ENCODE measurements around the gene EML6.

The EML6 gene

DNA sequence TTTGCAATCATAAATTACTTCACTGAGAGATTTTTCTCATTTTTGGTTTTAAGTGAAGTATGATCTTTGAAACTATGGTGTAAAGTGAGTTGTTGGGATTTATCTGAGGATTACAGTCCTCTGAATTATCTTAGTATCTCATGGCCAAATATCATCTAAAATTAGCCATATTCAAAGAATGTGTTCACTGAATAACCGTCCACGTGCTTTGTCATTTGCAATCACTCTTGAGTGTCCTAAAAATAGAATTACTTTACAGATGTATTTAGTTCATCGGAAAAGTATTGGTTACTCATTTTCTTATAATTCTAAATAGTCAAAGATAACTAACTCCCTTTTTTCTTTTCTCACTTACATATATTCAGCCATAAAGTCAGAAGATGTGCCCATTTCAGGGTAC, 185.5 kb downstream of the EML6 start:
- no peak for DNase-seq (ENCODE audit: low read depth in 2 of 2)

DNA sequence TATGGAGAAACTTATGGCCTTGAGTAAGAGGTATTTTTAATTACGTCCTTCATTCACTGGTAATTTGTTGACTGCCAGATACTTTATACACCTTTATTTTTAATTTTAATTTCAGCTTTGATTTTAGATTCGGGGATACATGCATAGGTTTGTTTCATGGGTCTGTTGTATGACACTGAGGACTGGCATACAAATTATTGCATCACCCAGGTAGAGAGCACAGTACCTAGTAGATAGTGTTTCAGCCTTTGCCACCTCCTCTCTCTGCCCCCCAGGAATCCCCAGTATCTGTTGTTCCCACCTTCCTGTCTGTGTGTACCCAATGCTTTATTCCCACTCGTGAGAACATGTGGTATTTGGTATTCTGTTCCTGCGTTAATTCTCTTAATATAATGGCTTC, 188.8 kb downstream of the EML6 start:
- no peak for DNase-seq (ENCODE audit: low read depth in 2 of 2)

DNA sequence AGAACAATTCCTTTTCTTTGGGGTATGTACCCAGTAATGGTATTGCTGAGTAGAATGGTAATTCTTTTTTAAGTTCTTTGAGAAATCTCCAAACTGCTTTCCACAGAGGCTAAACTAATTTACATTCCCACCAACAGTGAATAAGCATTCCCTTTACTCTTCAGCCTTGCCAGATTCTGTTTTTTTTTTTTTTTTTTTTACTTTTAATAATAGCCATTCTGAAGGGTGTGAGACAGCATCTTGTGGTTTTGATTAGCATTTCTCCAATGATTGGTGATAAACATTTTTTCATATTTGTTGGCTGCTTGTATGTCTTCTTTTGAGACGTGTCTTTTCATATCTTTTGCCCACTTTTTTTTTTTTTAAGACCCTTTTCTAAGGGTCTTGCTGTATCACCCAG, 189.4 kb downstream of the EML6 start:
- DNase-seq (ENCODE audit: low read depth in 2 of 2) = no peak

DNA sequence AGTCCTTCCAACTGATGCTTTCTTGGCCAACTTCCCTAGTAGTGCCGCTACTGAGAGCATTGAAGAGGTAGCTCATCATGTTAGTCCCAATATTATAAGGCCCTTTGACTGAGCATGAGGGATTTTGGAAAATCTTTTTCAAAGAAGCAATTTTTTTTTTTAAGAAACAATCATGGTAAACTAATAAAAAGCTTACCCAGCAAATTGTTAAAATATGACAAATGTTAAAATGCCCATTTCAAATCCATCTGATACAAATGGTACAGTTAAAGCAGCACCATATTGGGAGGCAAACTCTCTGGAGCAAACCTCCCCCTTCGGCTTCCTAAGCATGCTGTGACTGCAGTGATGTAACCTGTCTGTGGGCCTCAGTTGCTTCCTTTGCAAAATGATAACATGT, 191.2 kb downstream of the EML6 start:
- DNase-seq (ENCODE audit: low read depth in 2 of 2) = no peak

DNA sequence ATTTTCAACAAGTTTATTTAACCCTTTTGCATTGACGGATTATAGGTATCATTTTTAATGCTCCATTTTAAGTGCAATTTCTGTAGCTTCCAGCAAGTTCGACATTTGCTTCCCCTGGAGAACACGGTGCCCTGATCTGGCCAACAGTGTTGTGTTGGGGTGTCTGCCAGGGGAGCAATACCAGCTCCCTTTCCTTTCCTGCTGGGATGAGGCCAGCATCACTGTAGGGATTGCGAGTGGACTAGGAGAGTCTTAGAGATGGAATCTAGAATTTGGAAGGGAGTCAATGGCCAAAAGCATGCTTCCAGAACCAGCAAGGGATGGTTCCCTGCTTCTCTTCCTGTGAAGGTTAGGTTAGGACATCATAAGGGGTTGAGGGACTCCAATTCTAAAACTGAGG, 191.6 kb downstream of the EML6 start:
- DNase-seq (ENCODE audit: low read depth in 2 of 2) = no peak

DNA sequence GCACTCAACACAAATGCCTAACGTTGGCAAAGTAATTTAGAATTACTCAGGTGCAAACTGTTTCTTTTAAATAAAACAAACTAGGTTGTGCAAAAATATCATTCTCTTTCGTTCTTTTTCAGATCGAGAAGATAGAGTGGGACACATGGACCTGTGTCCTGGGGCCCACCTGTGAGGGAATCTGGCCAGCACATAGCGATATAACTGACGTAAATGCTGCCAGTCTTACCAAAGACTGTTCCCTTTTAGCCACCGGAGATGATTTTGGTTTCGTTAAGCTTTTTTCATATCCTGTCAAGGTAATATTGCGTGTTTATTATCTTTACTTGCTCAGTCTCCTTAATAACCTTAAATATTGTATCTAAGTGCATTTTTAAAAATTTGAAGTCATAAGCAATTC, 193.2 kb downstream of the EML6 start:
- DNase-seq (ENCODE audit: low read depth in 2 of 2) = no peak

DNA sequence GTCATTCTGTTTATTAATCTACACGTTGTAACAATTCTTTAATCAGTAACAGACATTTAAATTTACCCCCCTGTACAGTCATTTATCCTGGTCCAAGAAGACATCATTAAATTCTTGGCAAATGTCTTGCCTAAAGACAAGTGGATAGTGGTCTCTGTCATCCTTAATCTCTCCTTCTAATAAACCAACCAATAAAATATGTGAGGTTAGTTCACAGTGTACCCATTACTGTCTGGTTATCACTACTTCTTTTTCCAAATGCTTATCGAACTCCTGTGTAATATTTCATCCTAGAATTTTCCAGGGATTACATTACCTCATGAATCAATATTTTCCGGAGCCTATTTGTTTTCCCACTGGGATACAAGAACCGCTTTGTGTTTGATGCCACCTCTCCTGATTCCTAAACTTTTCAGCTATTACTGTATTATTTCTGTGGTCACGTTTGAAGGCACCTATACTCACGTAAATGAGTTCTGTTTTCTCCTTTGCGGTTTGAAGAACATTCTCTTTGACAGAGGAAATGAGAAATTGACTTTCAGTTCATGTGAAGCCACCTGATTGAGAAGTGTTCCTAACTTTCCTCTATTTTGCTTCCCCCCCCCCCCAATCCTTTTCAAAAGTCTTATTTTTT, 195.3 kb downstream of the EML6 start:
- no peak for DNase-seq (ENCODE audit: low read depth in 2 of 2)

DNA sequence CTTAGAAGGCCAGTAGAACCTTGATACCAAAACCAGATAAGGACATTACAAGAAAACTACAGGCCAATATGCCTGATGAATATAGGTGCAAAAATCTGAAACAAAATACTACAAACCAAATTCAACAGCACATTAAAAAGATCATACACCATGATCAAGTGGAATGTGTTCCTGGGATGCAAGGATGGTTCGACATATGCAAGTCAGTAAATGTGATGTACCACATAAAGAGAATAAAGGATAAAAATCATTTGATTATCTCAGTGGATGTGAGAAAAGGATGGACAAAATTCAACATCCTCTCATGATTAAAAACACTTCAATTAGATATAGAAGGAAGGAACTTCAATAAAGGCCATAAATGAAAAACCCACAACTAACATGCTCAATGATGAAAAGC, 197.2 kb downstream of the EML6 start:
- DNase-seq (ENCODE audit: low read depth in 2 of 2) = no peak

DNA sequence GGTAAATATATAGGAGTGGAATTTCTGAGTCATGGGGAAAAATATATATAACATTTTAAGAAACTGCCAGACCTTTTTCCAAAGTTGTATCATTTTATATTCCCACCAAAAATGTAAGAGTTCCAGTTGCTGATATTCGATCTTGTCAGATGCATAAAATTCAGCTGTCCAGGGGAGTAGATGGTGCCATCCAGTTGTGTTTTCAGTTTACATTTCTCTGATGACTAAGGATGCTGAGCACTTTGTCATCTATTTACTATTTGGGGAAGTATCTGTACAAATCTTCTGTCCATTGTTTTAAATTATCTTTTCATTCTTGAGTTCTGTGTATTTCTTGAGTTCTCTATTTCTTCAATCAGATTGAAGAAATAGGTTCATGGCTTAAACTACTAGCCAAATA, 200.7 kb downstream of the EML6 start:
- DNase-seq (ENCODE audit: low read depth in 2 of 2) = no peak

DNA sequence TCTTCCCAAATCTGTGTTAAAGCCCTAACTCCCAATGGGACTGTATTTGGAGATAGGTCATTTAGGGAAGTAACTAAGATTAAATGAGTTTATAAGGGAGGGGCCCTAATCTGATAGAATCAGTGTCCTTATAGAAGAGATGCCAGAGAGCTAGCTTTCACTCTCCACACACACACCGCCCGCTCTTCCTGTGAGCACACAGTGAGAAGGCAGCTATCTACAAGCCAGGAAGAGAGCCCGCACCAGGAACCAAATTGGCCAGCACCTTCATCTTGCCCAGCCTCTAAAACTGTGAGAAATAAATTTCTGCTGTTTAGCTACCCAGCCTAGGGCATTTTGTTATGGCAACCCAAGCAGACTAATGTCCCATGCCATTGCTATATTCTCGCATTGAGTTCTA, 201.6 kb downstream of the EML6 start:
- DNase-seq (ENCODE audit: low read depth in 2 of 2) = no peak

DNA sequence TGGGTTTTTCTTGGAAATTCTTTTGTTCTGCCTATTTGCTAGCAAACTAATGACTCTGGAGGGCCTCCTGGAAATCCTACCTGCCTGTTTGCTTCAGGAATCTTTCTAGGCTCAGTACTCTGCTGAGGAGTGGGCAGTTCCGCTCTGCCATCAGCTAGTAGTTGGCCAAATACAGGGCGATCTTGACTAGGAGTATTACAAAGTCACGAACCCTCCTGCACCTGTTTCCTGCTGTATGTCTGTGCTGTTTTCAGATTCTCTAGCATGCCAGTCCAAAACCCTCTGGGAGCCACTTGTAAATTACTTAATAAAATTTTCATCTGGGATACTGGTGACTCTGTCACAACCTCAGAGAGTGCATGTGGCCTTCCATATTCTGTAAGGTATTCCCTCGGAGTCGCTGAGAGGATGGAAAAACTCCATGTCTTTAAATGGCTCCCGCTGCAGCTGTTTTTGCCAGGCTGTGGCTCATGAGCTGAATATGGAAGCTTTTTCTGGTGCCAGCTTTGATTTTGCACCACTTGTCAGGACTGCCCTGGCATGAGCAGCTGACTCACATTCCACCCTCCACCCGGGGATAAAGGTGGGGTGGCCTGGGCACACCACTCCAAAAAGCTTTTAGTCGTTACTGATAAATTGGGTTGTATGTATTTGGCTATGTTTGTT, 203.8 kb downstream of the EML6 start:
- no peak for DNase-seq (ENCODE audit: low read depth in 2 of 2)

DNA sequence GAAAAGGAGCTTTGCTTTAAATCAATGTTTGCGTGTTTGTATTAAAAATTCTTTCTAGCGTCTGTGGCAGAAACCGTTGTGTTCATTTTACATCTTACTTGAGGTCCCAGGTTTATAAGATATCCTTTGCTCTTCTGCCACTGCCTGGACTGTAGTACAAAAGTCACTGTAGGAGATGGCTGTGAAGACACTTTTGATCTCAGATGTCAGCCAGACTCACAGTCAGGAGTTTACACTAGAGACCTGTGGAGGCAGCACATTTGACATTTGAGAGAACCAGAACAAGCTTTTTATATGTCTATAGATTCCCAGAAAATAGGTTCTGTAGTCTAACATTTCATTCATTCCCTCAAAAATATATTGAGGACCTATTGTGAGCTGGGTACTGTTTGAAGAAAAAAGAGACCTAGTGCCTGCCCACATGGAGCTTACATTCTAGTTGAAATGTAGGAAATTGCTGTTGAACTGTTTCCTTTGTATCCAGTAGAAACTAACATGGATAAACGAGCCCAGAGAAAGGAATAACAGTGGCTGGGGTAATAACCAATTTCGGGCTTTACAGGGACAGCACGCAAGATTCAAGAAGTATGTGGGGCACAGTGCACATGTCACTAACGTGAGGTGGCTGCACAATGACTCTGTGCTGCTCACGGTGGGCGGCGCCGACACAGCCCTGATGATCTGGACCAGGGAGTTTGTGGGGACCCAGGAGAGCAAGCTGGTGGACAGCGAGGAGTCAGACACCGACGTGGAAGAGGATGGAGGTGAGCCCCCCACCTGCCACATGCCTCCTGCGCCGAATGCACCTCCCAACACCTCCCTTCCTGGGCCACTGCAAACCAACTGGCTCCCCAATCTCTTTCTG, 204.5 kb downstream of the EML6 start:
- DNase-seq (ENCODE audit: low read depth in 2 of 2) = no peak

DNA sequence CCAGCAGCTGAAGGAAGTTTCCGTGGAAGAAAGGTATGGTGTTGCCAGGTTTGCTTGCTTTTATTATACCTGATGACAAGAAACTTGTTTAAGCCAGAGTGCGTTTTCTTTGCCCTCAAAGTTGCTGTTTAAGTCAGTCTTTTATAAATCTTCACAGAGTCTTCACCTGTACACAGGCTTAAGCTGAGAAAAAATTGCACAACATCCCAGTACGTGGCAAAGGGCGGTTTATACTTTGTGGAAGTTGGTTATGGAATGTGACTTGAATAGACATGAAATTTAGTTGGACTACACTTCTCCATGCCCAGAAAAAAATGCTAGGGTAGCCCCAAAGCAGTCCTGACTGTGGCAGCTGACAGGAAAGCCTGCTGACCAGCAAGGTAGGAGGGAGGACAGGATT, 205.3 kb downstream of the EML6 start:
- DNase-seq (ENCODE audit: low read depth in 2 of 2) = no peak

DNA sequence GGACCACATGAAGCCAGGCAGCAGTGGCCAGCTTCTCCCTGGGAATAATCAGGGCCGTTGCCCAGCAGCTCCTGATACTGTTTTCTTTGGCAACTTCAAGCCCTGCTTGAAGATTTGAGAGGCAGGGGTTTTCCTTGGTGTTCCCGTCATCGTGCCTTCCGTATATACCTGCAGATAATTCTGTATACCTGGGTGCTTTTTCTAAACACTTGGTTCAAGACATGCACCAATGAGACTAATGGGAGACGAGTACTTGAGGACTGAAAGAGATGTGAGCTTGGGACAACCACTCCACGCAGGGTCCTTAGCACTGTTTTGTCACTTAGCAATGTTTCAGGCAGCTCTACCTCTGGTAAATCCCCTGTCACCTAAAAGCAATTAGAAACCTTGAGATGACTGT, 208.0 kb downstream of the EML6 start:
- no peak for DNase-seq (ENCODE audit: low read depth in 2 of 2)

DNA sequence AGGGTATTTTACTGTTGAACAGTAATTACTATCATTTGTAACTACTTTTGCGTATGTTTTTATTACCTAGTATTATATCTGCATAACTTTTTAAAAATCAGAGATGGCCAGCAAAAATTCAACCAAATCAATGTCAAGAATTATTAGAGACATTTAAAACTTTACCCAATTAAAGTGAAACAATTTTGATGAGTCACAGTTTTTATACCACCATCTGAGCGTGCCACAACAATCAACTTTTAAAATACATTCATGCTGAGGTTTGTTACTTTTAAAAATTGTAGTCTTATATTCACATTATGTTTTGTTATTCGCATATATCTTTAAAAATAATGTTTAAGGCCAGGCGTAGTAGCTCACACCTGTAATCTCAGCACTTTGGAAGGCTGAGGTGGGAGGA, 211.9 kb downstream of the EML6 start:
- DNase-seq (ENCODE audit: low read depth in 2 of 2) = no peak

DNA sequence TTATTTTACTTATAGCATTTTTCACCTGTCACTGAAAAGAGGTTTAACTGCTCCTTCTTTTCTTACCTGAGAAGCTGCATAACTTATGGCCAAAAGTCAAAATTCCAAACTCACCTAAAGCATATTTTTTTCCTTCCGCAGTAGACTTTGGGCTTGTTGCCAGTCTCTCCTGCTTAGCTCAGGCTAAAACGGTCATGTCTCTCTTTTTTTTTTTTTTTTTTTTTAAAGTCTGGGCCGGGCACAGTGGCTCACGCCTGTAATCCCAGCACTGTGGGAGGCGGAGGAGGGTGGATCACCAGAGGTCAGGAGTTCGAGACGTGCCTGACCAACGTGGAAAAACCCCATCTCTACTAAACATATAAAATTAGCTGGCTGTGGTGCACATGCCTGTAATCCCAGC, 213.3 kb downstream of the EML6 start:
- DNase-seq (ENCODE audit: low read depth in 2 of 2) = no peak

DNA sequence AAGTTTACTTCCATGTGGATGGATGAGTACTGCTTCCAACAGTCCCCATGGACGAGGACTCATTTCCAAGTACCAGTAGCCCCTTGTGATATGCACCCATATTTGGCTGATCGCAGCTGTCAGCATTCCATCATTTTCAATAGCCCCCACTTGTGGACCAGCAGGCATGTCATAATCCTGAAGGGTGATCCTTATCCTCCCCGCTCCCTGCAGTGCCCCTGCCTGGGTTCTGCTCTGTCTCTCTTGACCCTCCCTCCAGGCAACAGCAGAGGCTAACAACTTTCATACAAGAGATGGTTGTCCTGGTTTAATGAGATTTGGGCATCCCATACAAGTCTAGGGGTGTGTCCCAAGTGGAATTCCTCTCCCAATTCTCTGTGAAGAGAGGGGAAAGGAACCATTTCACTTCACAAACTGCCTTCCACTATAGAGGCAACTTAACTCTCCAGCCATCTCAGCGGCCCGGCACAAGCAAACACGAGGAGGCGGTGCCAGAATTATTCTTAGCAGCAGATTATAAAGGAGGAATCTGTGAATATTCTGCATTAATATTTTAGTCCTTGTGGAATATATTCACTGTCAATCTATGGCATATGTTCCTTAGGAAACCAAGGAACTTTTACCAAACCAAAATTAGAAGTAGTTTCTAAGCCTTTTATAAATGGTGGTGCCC, 216.1 kb downstream of the EML6 start:
- DNase-seq (ENCODE audit: low read depth in 2 of 2) = no peak

DNA sequence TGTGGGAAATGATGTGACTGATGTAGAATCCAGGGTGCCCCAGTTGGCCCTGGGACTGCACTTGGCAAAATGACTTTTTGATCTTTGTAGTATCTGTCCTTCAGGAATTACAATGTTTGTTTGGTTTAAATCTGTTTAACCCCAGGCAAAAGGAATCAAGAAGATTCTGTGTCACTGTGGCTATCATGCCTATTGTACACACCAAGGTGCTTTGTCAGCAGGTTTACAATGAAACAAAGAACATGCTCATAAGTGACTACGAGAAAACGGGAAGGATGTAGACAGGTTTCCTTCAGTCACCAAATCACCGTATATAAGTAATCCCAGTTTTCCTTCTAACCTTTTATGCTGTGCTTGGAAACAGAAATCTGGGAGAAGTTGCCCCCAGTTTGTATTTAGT, 217.3 kb downstream of the EML6 start:
- DNase-seq (ENCODE audit: low read depth in 2 of 2) = no peak

DNA sequence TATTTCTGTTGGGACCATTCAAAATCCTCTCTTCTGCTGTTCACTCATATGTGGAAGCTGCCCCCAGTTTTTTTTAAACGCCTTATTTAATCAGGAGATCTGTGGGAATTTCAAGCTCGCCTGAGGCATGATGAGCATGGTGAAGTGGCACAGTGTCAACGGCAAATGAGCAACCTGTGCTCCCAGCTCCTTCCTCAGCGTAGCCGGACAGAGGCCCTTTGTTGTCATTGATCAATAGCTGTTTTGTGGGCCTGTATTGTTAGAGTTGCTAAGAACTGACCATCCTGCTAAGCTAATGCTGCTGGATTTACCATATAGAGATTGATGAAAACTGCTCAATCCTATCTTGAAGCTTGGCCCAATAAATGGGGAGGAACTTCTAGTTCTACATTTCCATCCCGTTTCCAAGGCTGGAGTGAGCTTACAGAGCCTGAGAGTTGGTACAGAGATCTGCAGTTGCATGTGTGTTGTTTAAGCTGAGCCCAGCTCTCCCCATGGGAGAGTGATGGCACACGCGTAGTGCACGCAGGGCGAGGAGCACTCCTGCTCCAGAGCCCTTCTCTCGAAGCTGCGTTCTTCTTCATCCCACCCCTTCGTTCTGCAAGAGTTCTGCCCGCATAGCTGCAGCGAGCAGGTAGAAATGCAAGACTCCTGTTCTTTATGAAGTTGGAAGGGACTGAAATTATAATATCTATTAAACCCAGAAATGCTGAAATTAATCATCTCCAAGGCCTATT, 218.0 kb downstream of the EML6 start:
- no peak for DNase-seq (ENCODE audit: low read depth in 2 of 2)

DNA sequence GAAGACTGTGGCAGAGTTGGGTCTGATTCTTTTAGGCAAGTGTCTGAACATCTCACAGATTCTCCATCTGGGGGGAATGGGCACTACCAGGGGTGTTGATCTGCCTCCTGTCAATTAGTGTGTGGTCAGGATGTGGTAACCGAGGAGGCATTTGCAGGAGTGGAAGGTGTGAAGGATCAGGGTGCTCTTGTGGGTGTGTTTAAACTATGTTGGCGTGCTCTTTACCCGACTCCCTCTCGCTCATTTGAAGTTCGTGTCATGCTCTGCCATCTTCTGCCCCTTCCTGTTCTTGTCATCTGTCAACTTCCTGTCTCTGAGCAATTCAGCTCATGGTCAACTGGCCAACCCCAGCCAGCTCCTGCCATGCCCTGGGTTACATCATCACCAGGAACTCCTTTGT, 218.9 kb downstream of the EML6 start:
- DNase-seq (ENCODE audit: low read depth in 2 of 2) = no peak

DNA sequence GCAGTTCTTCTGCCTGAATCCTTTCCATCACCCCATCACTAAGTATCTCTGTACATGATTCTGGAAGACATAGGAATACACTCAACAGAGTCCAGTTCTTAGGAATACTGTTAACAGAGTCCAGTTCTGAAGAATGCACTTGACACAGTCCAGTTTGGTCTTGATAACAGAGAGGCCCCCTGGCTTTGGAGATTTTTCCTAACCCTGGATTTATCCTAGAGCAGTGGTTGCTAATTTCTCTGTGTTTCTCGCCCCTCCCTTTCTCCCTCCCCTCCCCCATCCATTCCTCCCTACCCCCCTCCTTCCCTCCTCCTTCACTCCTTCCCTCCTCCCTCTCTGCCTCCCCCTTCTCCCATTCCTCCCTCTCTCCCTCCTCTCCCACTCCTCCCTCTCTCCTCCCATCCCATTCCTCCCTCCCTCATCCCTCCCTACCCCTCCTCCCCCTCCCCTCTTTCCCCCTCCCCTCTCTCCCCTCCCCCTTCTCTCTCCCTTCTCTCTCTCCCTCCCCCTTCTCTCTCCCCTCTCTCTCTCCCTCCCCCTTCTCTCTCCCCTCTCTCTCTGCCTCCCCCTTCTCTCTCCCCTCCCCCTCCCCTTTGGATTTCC, 221.4 kb downstream of the EML6 start:
- DNase-seq (ENCODE audit: low read depth in 2 of 2) = no peak
